DOHH2 (cell line): Measurements from ENCODE around the gene MAP6.

Experiments used
- H3F3A ChIP-seq: fragments of 200-600 bp; sonication (generic), shearing (Covaris generic); 2 replicates; pipeline ENCODE4 v1.6.0; 2016; ENCODE audit warnings: antibody characterized with exemption, mild to moderate bottlenecking; ENCODE audit not compliant: control insufficient read depth, insufficient read depth
- H3K27ac ChIP-seq: fragments of 200-600 bp; sonication (generic); 2 replicates; pipeline ENCODE4 v1.5.1; 2014; ENCODE audit warnings: low read depth, mild to moderate bottlenecking, low read length, moderate library complexity
- H3K27me3 ChIP-seq: fragments of 200-600 bp; sonication (generic); 2 replicates; pipeline ENCODE4 v1.6.1; 2014; ENCODE audit warnings: mild to moderate bottlenecking, low read length, mixed read lengths; ENCODE audit not compliant: control insufficient read depth
- H3K36me3 ChIP-seq: fragments of 200-600 bp; sonication (generic); 2 replicates; pipeline ENCODE4 v1.6.1; 2014; ENCODE audit warnings: mild to moderate bottlenecking, low read length, moderate library complexity, mixed read lengths; ENCODE audit not compliant: control insufficient read depth
- H3K4me1 ChIP-seq: fragments of 200-600 bp; sonication (generic); 2 replicates; pipeline ENCODE4 v1.6.1; 2014; ENCODE audit warnings: mild to moderate bottlenecking, low read length, mixed read lengths; ENCODE audit not compliant: control insufficient read depth
- H3K4me2 ChIP-seq: fragments of 200-600 bp; sonication (generic); 2 replicates; pipeline ENCODE4 v1.6.0; 2014; ENCODE audit warnings: mild to moderate bottlenecking, low read length, moderate library complexity
- H3K4me3 ChIP-seq: fragments of 200-600 bp; sonication (generic); 2 replicates; pipeline ENCODE4 v1.5.1; 2014; ENCODE audit warnings: mild to moderate bottlenecking, low read length, mixed read lengths
- H3K79me2 ChIP-seq: fragments of 200-600 bp; sonication (generic); 2 replicates; pipeline ENCODE4 v1.6.1; 2014; ENCODE audit warnings: mild to moderate bottlenecking, low read length, mixed read lengths; ENCODE audit not compliant: control insufficient read depth
- H3K9me2 ChIP-seq: fragments of 200-600 bp; sonication (generic); replicated peaks from 2 replicates; pipeline ENCODE4 v1.6.1; 2014; ENCODE audit warnings: mild to moderate bottlenecking, low read length, mixed read lengths; ENCODE audit not compliant: control insufficient read depth
- H3K9me3 ChIP-seq: fragments of 200-600 bp; sonication (generic); 2 replicates; pipeline ENCODE4 v1.6.1; 2014; ENCODE audit warnings: antibody characterized with exemption, low read length, mixed read lengths; ENCODE audit not compliant: control insufficient read depth, insufficient read depth
- H4K20me1 ChIP-seq: fragments of 200-600 bp; sonication (generic); 2 replicates; pipeline ENCODE4 v1.6.0; 2014; ENCODE audit warnings: low read depth, mild to moderate bottlenecking, antibody characterized with exemption, low read length, moderate library complexity; ENCODE audit not compliant: control insufficient read depth, insufficient read depth
- EZH2phosphoT487 ChIP-seq: fragments of 200-600 bp; sonication (generic); IDR thresholded peaks from 2 replicates; pipeline ENCODE4 v1.6.1; 2017; ENCODE audit warnings: borderline replicate concordance, mild to moderate bottlenecking, antibody characterized with exemption, low read length, moderate library complexity, mixed read lengths
- TF ChIP-seq, protein P1 (sequence below): fragments of 200-600 bp; sonication (generic); IDR thresholded peaks from one replicate; pipeline ENCODE4 v1.5.1; 2014; ENCODE audit warnings: antibody characterized with exemption, mild to moderate bottlenecking, low read depth, low read length; ENCODE audit not compliant: poor library complexity, severe bottlenecking

The MAP6 gene

GRCh38 chr11:75547177-75547576 is 121.7 kb downstream of the MAP6 start:
- TF ChIP-seq, protein P1, sequence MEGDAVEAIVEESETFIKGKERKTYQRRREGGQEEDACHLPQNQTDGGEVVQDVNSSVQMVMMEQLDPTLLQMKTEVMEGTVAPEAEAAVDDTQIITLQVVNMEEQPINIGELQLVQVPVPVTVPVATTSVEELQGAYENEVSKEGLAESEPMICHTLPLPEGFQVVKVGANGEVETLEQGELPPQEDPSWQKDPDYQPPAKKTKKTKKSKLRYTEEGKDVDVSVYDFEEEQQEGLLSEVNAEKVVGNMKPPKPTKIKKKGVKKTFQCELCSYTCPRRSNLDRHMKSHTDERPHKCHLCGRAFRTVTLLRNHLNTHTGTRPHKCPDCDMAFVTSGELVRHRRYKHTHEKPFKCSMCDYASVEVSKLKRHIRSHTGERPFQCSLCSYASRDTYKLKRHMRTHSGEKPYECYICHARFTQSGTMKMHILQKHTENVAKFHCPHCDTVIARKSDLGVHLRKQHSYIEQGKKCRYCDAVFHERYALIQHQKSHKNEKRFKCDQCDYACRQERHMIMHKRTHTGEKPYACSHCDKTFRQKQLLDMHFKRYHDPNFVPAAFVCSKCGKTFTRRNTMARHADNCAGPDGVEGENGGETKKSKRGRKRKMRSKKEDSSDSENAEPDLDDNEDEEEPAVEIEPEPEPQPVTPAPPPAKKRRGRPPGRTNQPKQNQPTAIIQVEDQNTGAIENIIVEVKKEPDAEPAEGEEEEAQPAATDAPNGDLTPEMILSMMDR: no peak
- TF ChIP-seq EZH2phosphoT487: no peak

GRCh38 chr11:75543806-75544205 is 125.0 kb downstream of the MAP6 start:
- H3K9me2 ChIP-seq: no peaks in the 10 kb centered on the region
- TF ChIP-seq EZH2phosphoT487: no peak
- TF ChIP-seq, protein P1: no peak
- H3K79me2 ChIP-seq: no peaks in the 10 kb centered on the region
- H3K4me1 ChIP-seq: peaks cover 2% of the 10 kb centered on the region; the same call in 1 of the 2 replicates
- H3F3A ChIP-seq: no peaks in the 10 kb centered on the region
- no peak overlapping the region for H3K4me2 ChIP-seq
- H3K36me3 ChIP-seq: no peaks in the 10 kb centered on the region
- no peak overlapping the region for H3K27ac ChIP-seq
- no peaks in the 10 kb centered on the region for H3K9me3 ChIP-seq
- no peaks in the 10 kb centered on the region for H4K20me1 ChIP-seq
- peaks cover 7% of the 10 kb centered on the region for H3K27me3 ChIP-seq
- no peak overlapping the region for H3K4me3 ChIP-seq

More at GRCh38 chr11:75547177-75547576, 121.7 kb downstream of the MAP6 start:
- no peak overlapping the region for H3K4me2 ChIP-seq
- H3K27me3 ChIP-seq: peaks cover 4% of the 10 kb centered on the region
- no peak overlapping the region for H3K27ac ChIP-seq
- H3K4me3 ChIP-seq: no peak overlapping the region
- H3F3A ChIP-seq: no peaks in the 10 kb centered on the region
- peaks cover 13% of the 10 kb centered on the region for H3K4me1 ChIP-seq
- no peaks in the 10 kb centered on the region for H3K9me2 ChIP-seq
- no peaks in the 10 kb centered on the region for H3K79me2 ChIP-seq
- no peaks in the 10 kb centered on the region for H4K20me1 ChIP-seq
- H3K36me3 ChIP-seq: no peaks in the 10 kb centered on the region
- H3K9me3 ChIP-seq: no peaks in the 10 kb centered on the region

DNA sequence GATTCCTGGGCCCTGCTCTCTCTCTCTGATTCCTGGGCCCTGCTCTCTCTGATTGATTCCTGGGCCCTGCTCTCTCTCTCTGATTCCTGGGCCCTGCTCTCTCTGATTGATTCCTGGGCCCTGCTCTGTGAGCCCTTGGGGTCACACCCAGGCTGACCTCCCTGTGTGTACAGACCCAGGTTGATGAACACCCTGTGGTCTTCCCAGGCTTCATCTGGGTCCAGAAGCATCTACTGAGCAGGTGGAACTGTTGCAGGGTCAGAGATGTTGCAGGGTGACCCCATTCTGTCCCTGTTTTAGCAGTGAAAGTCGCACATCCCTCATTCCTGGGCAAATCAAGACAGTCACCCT is 126.8 kb downstream of the MAP6 start:
- Histone ChIP-seq H3K4me1 (peaks cover 7% of the 10 kb centered on the region), H3K79me2 (no peaks in the 10 kb centered on the region)
- no peak for TF ChIP-seq EZH2phosphoT487
- TF ChIP-seq, protein P1: no peak

More for the DNA sequence above, 126.8 kb downstream of the MAP6 start:
- H3K27ac ChIP-seq: no peak overlapping the region
- H3K4me3 ChIP-seq: no peak overlapping the region
- H3K36me3 ChIP-seq: no peaks in the 10 kb centered on the region
- no peaks in the 10 kb centered on the region for H3F3A ChIP-seq
- no peaks in the 10 kb centered on the region for H3K9me3 ChIP-seq
- no peak overlapping the region for H3K4me2 ChIP-seq
- H3K27me3 ChIP-seq: peaks cover 7% of the 10 kb centered on the region
- no peaks in the 10 kb centered on the region for H4K20me1 ChIP-seq
- no peaks in the 10 kb centered on the region for H3K9me2 ChIP-seq
